Measurements from ENCODE around the gene LAMC1. TPM values are rescaled to one million over a fixed set of nuclear protein-coding genes. Genes with fewer than 3 reads are reported as not detected.

Gene LAMC1
- total RNA-seq, 2 experiments from 2014 or later: 0.19 to 0.22 TPM

DNA sequence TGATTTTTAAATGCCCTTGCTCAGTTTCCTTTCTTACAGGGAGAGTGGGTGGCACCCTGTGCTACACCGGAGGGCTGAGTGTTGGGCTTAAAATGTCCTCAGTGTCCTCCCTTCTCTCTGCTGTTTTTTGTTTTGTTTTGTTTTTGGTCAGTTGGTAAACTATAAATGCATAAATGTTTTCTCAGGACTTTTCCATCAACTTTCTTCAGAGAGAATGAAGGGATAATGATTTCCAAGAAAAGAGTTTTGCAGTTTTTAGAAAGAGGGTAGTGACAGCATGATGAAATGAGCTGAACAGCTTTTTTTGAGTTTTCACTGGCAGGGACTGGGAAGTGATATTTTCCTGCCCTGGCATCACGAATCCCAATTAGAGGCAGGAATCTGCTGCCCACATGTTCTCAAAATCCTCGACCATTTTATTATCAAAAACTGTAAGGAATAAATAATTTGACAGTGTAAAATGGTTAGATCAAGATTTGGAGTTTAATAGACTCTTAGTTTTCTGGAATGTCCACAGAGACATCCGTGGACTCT lies 15.2 kb downstream of the LAMC1 start:
- Mint-ChIP-seq H3K4me1 (ENCODE audit: low read depth) (peaks cover 5% of the 10 kb centered on the region), H3K27me3 (peaks cover 54% of the 10 kb centered on the region), H3K27ac (no peak overlapping the region), H3K9me3 (no peaks in the 10 kb centered on the region), H3K36me3 (no peaks in the 10 kb centered on the region), H3K4me3 (no peak overlapping the region)
- POLR2A ChIA-PET: no interaction called here
- CTCF ChIA-PET: no interaction called here
- intact Hi-C loops (cut with micrococcal nuclease): no loop called here
- no peak for DNase-seq

DNA sequence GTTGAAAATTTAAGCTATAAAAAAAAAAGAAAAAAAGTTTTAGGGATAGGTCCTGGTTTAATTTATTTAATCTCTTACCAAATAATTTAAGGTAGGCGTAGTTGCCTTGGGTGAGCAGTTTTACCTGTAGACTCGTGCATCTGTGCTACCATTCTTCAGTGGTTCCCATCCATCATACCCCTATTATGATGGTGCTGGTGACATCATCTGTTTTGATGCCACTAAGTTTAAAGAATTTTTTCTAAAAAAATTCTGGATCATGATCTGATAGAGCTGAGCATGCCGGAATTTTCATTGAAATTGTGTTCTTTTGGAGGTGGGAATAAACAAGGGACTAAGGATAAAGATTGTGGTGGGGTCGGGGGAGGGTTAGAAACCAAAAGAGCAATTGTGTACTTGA lies 15.7 kb downstream of the LAMC1 start:
- no peak for DNase-seq
- CTCF ChIA-PET: no interaction called here
- Mint-ChIP-seq H3K36me3 (no peaks in the 10 kb centered on the region), H3K27ac (no peak overlapping the region), H3K9me3 (no peaks in the 10 kb centered on the region), H3K4me3 (no peak overlapping the region), H3K4me1 (ENCODE audit: low read depth) (peaks cover 2% of the 10 kb centered on the region), H3K27me3 (peaks cover 51% of the 10 kb centered on the region)
- POLR2A ChIA-PET: no interaction called here
- intact Hi-C loops (cut with micrococcal nuclease): no loop called here

DNA sequence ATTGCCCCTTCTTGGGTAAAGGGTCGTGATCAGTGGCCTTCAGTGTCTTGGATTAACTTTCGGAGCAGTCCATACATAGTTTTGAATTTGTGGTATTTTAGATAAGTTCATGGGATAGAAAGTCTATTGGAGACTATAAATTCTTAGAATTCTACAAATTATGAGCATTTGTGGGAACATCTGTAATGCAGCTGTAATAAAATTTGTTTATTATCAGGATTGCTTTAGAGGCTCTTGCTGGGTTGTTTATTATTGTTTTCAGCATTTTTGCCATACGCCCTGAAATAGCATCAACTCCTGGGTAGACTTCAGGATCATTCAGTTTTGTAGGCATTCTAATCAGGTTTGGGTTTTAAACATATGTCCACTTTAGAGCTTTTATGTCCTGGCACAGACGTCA lies 16.1 kb downstream of the LAMC1 start:
- DNase-seq: no peak
- intact Hi-C loops (cut with micrococcal nuclease): no loop called here
- no peaks in the 10 kb centered on the region for H3K9me3 Mint-ChIP-seq
- no peaks in the 10 kb centered on the region for H3K4me1 Mint-ChIP-seq (ENCODE audit: low read depth)
- CTCF ChIA-PET: no interaction called here
- no peak overlapping the region for H3K4me3 Mint-ChIP-seq
- H3K27me3 Mint-ChIP-seq: peaks cover 50% of the 10 kb centered on the region
- no peaks in the 10 kb centered on the region for H3K36me3 Mint-ChIP-seq
- POLR2A ChIA-PET: no interaction called here
- no peak overlapping the region for H3K27ac Mint-ChIP-seq

DNA sequence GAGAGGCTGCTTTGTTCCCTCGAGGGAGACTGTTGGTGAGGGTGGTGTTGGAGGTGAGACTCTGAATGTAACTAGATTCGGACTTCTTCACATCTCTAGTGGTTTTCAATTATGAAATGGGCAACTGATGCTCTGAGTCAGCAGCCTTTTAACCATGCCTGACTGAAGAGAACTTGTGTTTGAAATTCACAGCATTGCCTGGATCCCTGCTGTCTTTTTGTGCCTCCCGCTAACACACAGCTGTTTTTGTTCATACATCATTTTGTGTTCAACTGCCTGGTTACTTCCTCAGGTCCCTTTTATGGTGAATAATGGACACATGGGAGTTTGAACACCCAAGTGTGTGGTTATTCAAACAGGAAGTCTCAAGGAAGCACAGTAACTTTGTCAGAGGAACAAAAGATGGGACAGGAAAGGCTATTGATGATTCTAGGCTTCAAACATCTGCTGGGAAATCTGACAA lies 16.8 kb downstream of the LAMC1 start:
- Mint-ChIP-seq H3K27me3 (peaks cover 45% of the 10 kb centered on the region), H3K27ac (no peak overlapping the region), H3K4me1 (ENCODE audit: low read depth) (no peaks in the 10 kb centered on the region), H3K4me3 (no peak overlapping the region), H3K9me3 (no peaks in the 10 kb centered on the region), H3K36me3 (no peaks in the 10 kb centered on the region)
- ChIA-PET CTCF (no interaction called here), POLR2A (no interaction called here)
- intact Hi-C loops (cut with micrococcal nuclease): no loop called here
- DNase-seq: no peak

DNA sequence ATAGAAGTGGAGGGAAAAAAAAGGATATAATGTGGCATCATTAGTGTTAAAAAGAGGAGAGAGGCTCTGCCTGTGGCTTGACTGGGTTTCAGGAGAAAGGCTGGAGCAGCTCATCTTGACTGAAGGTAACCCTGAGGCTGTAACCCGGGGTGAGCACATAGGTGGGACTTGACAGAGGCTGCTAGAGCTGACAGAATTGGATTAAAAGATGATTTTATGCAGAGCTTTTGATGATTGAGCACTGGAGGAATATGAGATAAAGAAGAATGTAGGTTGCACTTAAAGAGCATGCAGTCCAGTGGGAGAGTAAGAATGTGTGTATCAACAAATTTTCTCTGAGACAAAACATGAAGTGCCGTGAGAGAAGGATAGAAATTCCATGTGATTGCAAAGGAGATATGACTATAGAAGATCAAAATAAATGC lies 17.3 kb downstream of the LAMC1 start:
- POLR2A ChIA-PET: no interaction called here
- no peaks in the 10 kb centered on the region for H3K4me1 Mint-ChIP-seq (ENCODE audit: low read depth)
- no peaks in the 10 kb centered on the region for H3K9me3 Mint-ChIP-seq
- intact Hi-C loops (cut with micrococcal nuclease): no loop called here
- H3K36me3 Mint-ChIP-seq: no peaks in the 10 kb centered on the region
- CTCF ChIA-PET: no interaction called here
- H3K4me3 Mint-ChIP-seq: no peak overlapping the region
- peaks cover 42% of the 10 kb centered on the region for H3K27me3 Mint-ChIP-seq
- DNase-seq: no peak
- no peak overlapping the region for H3K27ac Mint-ChIP-seq

DNA sequence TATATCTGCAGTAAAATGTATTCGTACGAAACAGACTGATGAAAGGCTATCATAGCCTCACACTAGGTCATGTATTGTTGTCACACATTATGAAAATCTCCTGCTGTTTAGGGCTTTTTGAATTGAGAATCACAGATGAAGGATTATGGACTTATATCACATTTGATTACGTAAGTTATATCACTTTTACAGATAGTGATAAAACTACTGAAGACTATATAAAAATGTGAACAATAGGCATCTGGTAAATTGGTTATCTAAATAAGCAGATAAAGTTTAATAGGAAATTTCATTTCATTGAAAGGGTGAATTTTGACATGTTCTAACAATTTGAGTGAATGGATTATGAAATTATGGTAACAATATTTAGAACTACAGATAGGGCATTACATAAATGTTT lies 20.0 kb downstream of the LAMC1 start:
- H3K9me3 Mint-ChIP-seq: no peaks in the 10 kb centered on the region
- no peaks in the 10 kb centered on the region for H3K36me3 Mint-ChIP-seq
- H3K27me3 Mint-ChIP-seq: peaks cover 38% of the 10 kb centered on the region
- H3K4me1 Mint-ChIP-seq (ENCODE audit: low read depth): no peaks in the 10 kb centered on the region
- no peak overlapping the region for H3K27ac Mint-ChIP-seq
- intact Hi-C loops (cut with micrococcal nuclease): no loop called here
- CTCF ChIA-PET: no interaction called here
- H3K4me3 Mint-ChIP-seq: no peak overlapping the region
- no peak for DNase-seq
- POLR2A ChIA-PET: no interaction called here

DNA sequence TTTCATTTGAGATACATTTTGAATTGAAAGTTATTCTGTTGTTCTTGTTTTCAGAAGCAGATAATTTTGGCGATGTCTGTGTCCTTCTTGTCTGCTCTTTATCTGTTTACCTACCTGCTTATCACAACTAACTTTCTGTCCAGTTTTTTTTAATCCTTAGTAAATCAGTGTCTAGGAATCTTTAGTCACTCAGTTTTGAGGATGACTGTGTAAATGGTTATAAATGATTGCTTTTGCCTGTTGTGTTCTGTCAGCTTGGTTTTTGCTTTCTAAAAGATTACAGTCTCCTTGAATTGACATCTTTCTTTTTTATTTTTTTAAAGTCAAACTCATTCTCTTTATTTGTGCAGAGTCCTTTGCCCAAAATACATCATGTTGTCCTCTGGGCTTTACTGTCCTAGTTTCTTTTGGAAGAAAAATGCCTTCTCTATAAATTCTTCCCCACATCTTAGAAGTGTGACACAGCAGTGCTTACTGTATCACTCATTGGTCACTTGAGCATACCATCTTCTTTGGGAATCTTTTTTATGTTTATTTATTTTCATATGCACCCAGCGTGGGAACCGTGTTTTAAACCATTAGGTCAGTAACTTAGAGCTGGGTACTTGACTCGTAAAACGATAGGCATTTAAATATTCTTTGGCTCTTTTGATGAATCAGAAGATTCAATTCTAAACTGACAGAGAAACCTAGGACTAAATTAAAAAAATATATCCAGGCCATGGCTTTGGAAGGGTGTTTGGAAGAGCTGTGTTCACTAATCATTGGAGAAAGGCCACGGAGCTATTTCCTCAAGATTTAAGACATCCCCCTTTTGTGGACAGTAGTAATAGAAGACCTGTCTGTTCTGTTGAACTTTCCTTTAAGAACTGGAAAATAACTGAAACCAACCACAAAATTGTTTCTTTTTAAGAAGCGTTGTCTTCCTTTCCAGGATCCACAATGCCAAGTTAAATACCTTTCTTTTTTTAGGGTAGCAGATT lies 20.9 kb downstream of the LAMC1 start:
- intact Hi-C loops (cut with micrococcal nuclease): no loop called here
- no peak for DNase-seq
- Mint-ChIP-seq H3K36me3 (no peaks in the 10 kb centered on the region), H3K4me1 (ENCODE audit: low read depth) (no peaks in the 10 kb centered on the region), H3K9me3 (no peaks in the 10 kb centered on the region), H3K27ac (no peak overlapping the region), H3K27me3 (peaks cover 38% of the 10 kb centered on the region), H3K4me3 (no peak overlapping the region)
- CTCF ChIA-PET: no interaction called here
- POLR2A ChIA-PET: no interaction called here

DNA sequence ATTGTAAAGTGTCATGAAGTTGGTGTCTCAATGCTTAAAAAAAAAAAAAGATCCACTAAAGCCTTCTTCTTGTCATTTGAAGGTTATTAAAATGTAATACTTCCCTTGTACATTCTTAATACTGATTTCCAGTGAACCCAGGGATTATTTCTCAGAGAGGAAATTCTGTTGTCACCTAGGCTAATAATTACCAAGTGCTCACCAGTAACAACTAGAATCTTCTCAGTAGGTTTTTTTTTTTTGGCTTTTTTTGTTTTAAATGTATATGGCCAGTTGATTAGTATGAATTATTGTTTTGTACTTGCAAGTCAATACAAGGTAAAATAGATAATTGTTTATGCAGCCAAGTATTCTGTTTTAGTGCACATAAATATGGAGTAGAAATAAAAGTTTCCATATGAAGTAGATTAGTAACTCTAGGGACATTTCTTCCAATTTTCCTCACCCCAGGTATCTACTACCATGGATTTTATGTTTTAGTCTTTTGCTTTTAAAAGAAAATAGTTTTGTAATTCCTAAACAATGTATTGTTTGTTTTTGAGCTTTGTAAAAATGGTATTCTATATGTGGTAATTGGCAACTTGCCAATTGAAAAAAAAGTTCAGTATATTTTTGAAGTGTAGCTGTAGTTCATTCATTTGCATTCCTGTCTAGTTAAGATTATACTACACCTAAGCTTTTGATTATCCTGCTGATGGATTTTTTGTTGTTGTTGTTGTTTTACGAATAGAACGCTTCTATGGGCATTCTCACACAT lies 21.9 kb downstream of the LAMC1 start:
- no peak overlapping the region for H3K27ac Mint-ChIP-seq
- no peaks in the 10 kb centered on the region for H3K36me3 Mint-ChIP-seq
- ChIA-PET POLR2A (no interaction called here), CTCF (no interaction called here)
- peaks cover 32% of the 10 kb centered on the region for H3K27me3 Mint-ChIP-seq
- no peaks in the 10 kb centered on the region for H3K4me1 Mint-ChIP-seq (ENCODE audit: low read depth)
- intact Hi-C loops (cut with micrococcal nuclease): no loop called here
- H3K4me3 Mint-ChIP-seq: no peak overlapping the region
- no peak for DNase-seq
- no peaks in the 10 kb centered on the region for H3K9me3 Mint-ChIP-seq

DNA sequence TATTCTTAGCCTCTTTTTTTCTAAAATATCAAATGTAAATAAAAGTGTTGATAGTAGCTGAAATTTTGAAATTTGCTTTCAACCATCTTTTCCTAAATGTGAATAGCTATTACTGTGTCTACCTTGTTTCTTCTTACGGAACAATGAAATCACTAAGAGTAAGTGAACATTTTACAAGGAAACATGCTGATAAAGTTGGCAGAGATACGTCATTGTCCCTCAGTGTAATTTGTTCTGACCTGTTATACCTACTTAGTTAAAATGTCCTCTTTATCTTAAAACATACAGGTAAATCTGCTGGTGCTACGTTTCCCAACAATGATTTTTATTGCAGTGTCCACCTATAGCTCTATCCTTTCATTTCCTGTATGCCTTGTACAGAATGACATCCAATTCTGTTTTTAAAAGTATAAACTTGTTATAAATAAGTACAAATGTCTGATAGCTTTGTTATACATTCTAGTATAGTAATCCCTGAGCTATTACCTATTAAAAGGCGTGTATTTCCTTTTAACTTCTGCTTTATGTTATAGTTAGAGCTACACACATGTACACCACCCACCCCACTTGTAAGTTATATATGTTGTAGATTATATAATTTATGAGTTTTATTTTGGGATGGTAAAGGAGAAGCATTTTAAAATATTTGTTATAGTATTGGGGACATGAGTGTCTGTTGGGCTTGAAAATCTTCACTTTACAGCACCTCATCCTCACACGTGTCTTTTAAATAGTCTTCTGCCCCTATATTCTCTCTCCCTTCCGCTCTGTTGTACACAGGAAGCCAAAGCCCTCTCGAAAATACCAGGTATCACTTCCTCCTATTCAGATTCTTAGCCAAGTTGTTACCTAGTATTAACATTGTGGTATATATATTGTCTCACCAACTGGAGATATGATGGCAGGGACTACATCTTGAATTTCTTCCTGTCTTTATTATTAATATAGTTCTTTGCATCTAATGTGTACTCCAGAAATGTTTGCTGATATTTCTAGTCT lies 25.2 kb downstream of the LAMC1 start:
- POLR2A ChIA-PET: no interaction called here
- H3K9me3 Mint-ChIP-seq: no peaks in the 10 kb centered on the region
- no peak overlapping the region for H3K27ac Mint-ChIP-seq
- intact Hi-C loops (cut with micrococcal nuclease): no loop called here
- no peak overlapping the region for H3K4me3 Mint-ChIP-seq
- peaks cover 29% of the 10 kb centered on the region for H3K27me3 Mint-ChIP-seq
- CTCF ChIA-PET: no interaction called here
- H3K36me3 Mint-ChIP-seq: no peaks in the 10 kb centered on the region
- no peak for DNase-seq
- H3K4me1 Mint-ChIP-seq (ENCODE audit: low read depth): no peaks in the 10 kb centered on the region

DNA sequence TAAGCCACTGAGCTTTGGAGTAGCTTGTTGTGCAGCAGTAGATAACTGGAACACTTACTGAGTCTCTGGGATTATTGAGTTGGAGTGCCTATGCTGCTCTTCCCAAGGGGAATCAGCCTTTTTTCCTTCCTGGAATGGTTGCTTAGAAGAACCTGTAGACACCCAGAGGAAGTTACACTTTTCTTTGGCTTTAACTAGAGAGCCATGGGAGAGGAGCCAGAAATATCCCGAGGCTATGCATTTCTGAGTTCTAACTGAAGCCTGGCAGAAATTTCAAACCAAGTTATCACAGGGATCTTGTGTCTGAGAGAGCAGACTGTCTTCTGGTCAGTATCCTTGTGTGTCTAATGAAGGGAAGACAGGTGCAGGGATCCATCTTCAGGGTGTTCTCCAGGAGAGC lies 28.3 kb downstream of the LAMC1 start:
- ChIA-PET POLR2A (no interaction called here), CTCF (no interaction called here)
- DNase-seq: no peak
- no peaks in the 10 kb centered on the region for H3K9me3 Mint-ChIP-seq
- no peaks in the 10 kb centered on the region for H3K4me1 Mint-ChIP-seq (ENCODE audit: low read depth)
- H3K27me3 Mint-ChIP-seq: peaks cover 37% of the 10 kb centered on the region
- H3K27ac Mint-ChIP-seq: no peak overlapping the region
- intact Hi-C loops (cut with micrococcal nuclease): no loop called here
- H3K4me3 Mint-ChIP-seq: no peak overlapping the region
- H3K36me3 Mint-ChIP-seq: no peaks in the 10 kb centered on the region

DNA sequence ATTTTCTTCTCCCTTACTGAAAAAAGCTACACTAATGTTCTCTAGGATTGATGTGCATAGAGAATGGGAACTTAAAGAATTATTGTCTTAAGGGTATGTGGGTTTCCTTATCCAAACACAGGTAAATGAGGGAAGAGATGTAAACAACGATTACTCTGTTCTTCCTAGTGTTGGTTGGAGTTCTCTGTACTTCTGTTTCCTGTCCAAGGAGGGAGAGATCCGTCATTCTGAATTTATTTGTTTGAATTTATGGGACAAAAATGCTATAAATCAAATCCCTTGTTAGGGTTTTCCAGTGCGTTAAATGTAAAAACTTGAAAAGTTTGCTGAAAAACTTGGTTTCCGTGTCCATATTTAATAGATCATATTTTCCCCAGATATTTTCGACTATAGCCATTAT lies 29.6 kb downstream of the LAMC1 start:
- H3K9me3 Mint-ChIP-seq: no peaks in the 10 kb centered on the region
- H3K27ac Mint-ChIP-seq: no peak overlapping the region
- H3K36me3 Mint-ChIP-seq: no peaks in the 10 kb centered on the region
- H3K4me1 Mint-ChIP-seq (ENCODE audit: low read depth): no peaks in the 10 kb centered on the region
- peaks cover 35% of the 10 kb centered on the region for H3K27me3 Mint-ChIP-seq
- DNase-seq: no peak
- ChIA-PET CTCF (no interaction called here), POLR2A (no interaction called here)
- intact Hi-C loops (cut with micrococcal nuclease): no loop called here
- no peak overlapping the region for H3K4me3 Mint-ChIP-seq

Data from activated CD4-positive, alpha-beta memory T cell treated with anti-CD3 and anti-CD28 coated beads for 36 hours (primary cell).